Uterus (tissue), 4 donors: Measurements from ENCODE around the gene NTN5. TPM values are rescaled to one million over a fixed set of nuclear protein-coding genes. Genes with fewer than 3 reads are reported as not detected.

Experiments
- DNase-seq, 2 donors: peaks; one replicate each; pipeline ENCODE4 v3.0.0-alpha.2; 2019 to 2020
- H3K27ac ChIP-seq, 2 donors: fragments of 200-600 bp; sonication (generic); 1 replicate in 1 of 2; 2 replicates in 1 of 2; pipeline ENCODE4 v1.5.1; 2016 to 2018
- H3K27me3 ChIP-seq, 2 donors: fragments of 200-600 bp; sonication (generic); one replicate each; pipeline ENCODE4 v1.5.1; 2018 to 2019; ENCODE audit warnings: control low read depth in 1 of 2
- H3K36me3 ChIP-seq, 2 donors: fragments of 200-600 bp; sonication (generic); one replicate each; pipeline ENCODE4 v1.5.1; 2019; ENCODE audit warnings: control low read depth in 1 of 2
- H3K4me1 ChIP-seq, 2 donors: fragments of 200-600 bp; sonication (generic); one replicate each; pipeline ENCODE4 v1.5.1; 2018 to 2019; ENCODE audit warnings: control low read depth in 1 of 2
- H3K4me3 ChIP-seq, 2 donors: fragments of 200-600 bp; sonication (generic); 1 replicate in 1 of 2; 2 replicates in 1 of 2; pipeline ENCODE4 v1.5.1; 2018 to 2019; ENCODE audit warnings: mild to moderate bottlenecking in 1 of 2
- H3K9me3 ChIP-seq, 2 donors: fragments of 200-600 bp; sonication (generic); one replicate each; pipeline ENCODE4 v1.5.1; 2019; ENCODE audit warnings: control low read depth in 1 of 2
- CTCF ChIP-seq, 4 experiments: fragments of 200-600 bp in 2 of 4; fragments of 450-650 bp in 2 of 4; sonication (generic) in 2 of 4; IDR thresholded peaks; one replicate each; pipeline ENCODE4 v1.5.1; 2016 to 2019; ENCODE audit warnings: antibody characterized with exemption in 4 of 4, mild to moderate bottlenecking in 2 of 4, moderate library complexity in 1 of 4
- POLR2A ChIP-seq, 2 donors: fragments of 450-650 bp; IDR thresholded peaks; one replicate each; pipeline ENCODE4 v1.6.1; 2016; ENCODE audit warnings: antibody characterized with exemption in 2 of 2, mild to moderate bottlenecking in 1 of 2, moderate library complexity in 1 of 2
- intact Hi-C: fragments of 100-400 bp; cut with DNase I; formaldehyde crosslinking; loops from one replicate; pipeline ENCODE4 v1.15.1; 2023; ENCODE audit warnings: low total_unique reads
- total RNA-seq, 4 donors: library from RNA; depleted of rRNA in 3 of 4; stranded (reverse); fragments of >200 nt in 3 of 4; gene quantifications; one replicate each; pipeline versions ENCODE4 v1.1.0 to v1.2.4, GENCODE V29; 2014 to 2023
- donor health status: DM: yes; HTN: yes; CAD: no.

NTN5 gene
- total RNA-seq, 4 donors from 2014 or later: 1.1 to 4.1 TPM; not detected in 2

GRCh38 chr19:48678201-48678600 is 5.4 kb upstream of the NTN5 start:
- H3K4me1 ChIP-seq: no peaks in the 10 kb centered on the region
- no peaks in the 10 kb centered on the region for H3K27me3 ChIP-seq
- no peaks in the 10 kb centered on the region for H3K36me3 ChIP-seq
- DNase-seq: no peak
- no peak overlapping the region for H3K27ac ChIP-seq
- no peak for TF ChIP-seq CTCF (IDR thresholded peaks at IDR 0.05)
- TF ChIP-seq POLR2A (IDR thresholded peaks at IDR 0.05): no peak
- no peaks in the 10 kb centered on the region for H3K9me3 ChIP-seq
- intact Hi-C loops: no loop called here
- no peak overlapping the region for H3K4me3 ChIP-seq

- no peaks in the 10 kb centered on the region for H3K27me3 ChIP-seq
- H3K4me3 ChIP-seq: no peak overlapping the region
- no peaks in the 10 kb centered on the region for H3K4me1 ChIP-seq
- TF ChIP-seq POLR2A (IDR thresholded peaks at IDR 0.05) (no peak), CTCF (IDR thresholded peaks at IDR 0.05) (no peak)
- no peak overlapping the region for H3K27ac ChIP-seq
- intact Hi-C loops: no loop called here
- no peaks in the 10 kb centered on the region for H3K36me3 ChIP-seq
- H3K9me3 ChIP-seq: no peaks in the 10 kb centered on the region
- DNase-seq: no peak
These were observed 4.1 kb upstream of the NTN5 start for GRCh38 chr19:48676887-48677286.

GRCh38 chr19:48676487-48676886 is 3.7 kb upstream of the NTN5 start:
- Histone ChIP-seq H3K9me3 (no peaks in the 10 kb centered on the region), H3K27ac (no peak overlapping the region), H3K4me3 (no peak overlapping the region), H3K4me1 (no peaks in the 10 kb centered on the region), H3K27me3 (no peaks in the 10 kb centered on the region), H3K36me3 (no peaks in the 10 kb centered on the region)
- intact Hi-C loops: no loop called here
- no peak for DNase-seq
- TF ChIP-seq POLR2A (IDR thresholded peaks at IDR 0.05) (peak in 1 of 2 donors; percentile 6), CTCF (IDR thresholded peaks at IDR 0.05) (no peak)

- Histone ChIP-seq H3K4me1 (no peaks in the 10 kb centered on the region), H3K36me3 (no peaks in the 10 kb centered on the region), H3K4me3 (no peak overlapping the region), H3K9me3 (no peaks in the 10 kb centered on the region), H3K27ac (peak overlapping the region in 1 of 2 donors; percentile 17), H3K27me3 (no peaks in the 10 kb centered on the region)
- peak; percentile 83 to 87 for DNase-seq
- TF ChIP-seq CTCF (IDR thresholded peaks at IDR 0.05): peak; percentile 79 to 92 (median 90)
- no peak for TF ChIP-seq POLR2A (IDR thresholded peaks at IDR 0.05)
- intact Hi-C loops: no loop called here
These were observed 2.4 kb upstream of the NTN5 start for GRCh38 chr19:48674921-48675824.

- no peaks in the 10 kb centered on the region for H3K27me3 ChIP-seq
- no peak for DNase-seq
- intact Hi-C loops: no loop called here
- H3K27ac ChIP-seq: no peak overlapping the region
- no peaks in the 10 kb centered on the region for H3K9me3 ChIP-seq
- TF ChIP-seq CTCF (IDR thresholded peaks at IDR 0.05): no peak
- TF ChIP-seq POLR2A (IDR thresholded peaks at IDR 0.05): no peak
- no peaks in the 10 kb centered on the region for H3K36me3 ChIP-seq
- no peak overlapping the region for H3K4me3 ChIP-seq
- H3K4me1 ChIP-seq: no peaks in the 10 kb centered on the region
These were observed 1.5 kb upstream of the NTN5 start for GRCh38 chr19:48674216-48674809.
